GM06990 (cell line): ENCODE data around the gene COL4A1.

ENCODE experiments used
- DNase-seq: peaks from one replicate; pipeline ENCODE4 v3.0.0-alpha.2; 2011; ENCODE audit not compliant: insufficient read length; ENCODE audit errors: extremely low read depth
- H3K27me3 ChIP-seq: replicated peaks from 2 replicates; pipeline ENCODE4 v1.6.0; 2011; ENCODE audit warnings: low read length; ENCODE audit not compliant: control insufficient read depth, insufficient read depth
- H3K36me3 ChIP-seq: 2 replicates; pipeline ENCODE4 v1.5.1; 2011; ENCODE audit warnings: low read length; ENCODE audit not compliant: control insufficient read depth, insufficient read depth
- H3K4me3 ChIP-seq: replicated peaks from 2 replicates; pipeline ENCODE4 v1.5.1; 2011; ENCODE audit warnings: low read depth, mild to moderate bottlenecking, control low read depth, low read length
- CTCF ChIP-seq: IDR thresholded peaks from 2 replicates; pipeline ENCODE4 v1.5.1; 2011; ENCODE audit warnings: low read length, control low read depth, mild to moderate bottlenecking, inconsistent platforms; ENCODE audit not compliant: insufficient read depth, poor library complexity, severe bottlenecking

Gene COL4A1

GRCh38 chr13:110348309-110349105, 41.5 kb upstream of the COL4A1 start:
- no peaks in the 10 kb centered on the region; the same call in 1 of the 2 replicates for H3K27me3 ChIP-seq
- no peak overlapping the region for H3K4me3 ChIP-seq
- TF ChIP-seq CTCF, result no peak
- no peak for DNase-seq
- H3K36me3 ChIP-seq, result no peaks in the 10 kb centered on the region

- no peak for DNase-seq
- Histone ChIP-seq H3K27me3 (no peaks in the 10 kb centered on the region; the same call in 1 of the 2 replicates), H3K4me3 (no peak overlapping the region), H3K36me3 (no peaks in the 10 kb centered on the region)
- no peak for TF ChIP-seq CTCF
These were observed 40.8 kb upstream of the COL4A1 start for GRCh38 chr13:110347535-110348308.

GRCh38 chr13:110347088-110347487, 40.1 kb upstream of the COL4A1 start:
- DNase-seq, result no peak
- Histone ChIP-seq H3K4me3 (no peak overlapping the region), H3K36me3 (no peaks in the 10 kb centered on the region), H3K27me3 (no peaks in the 10 kb centered on the region; the same call in 1 of the 2 replicates)
- no peak for TF ChIP-seq CTCF

- H3K4me3 ChIP-seq, result no peak overlapping the region
- TF ChIP-seq CTCF, result no peak
- no peaks in the 10 kb centered on the region; the same call in 1 of the 2 replicates for H3K27me3 ChIP-seq
- no peak for DNase-seq
- H3K36me3 ChIP-seq, result no peaks in the 10 kb centered on the region
These were observed 39.7 kb upstream of the COL4A1 start for GRCh38 chr13:110346661-110347067.

GRCh38 chr13:110345701-110346100, 38.7 kb upstream of the COL4A1 start:
- no peaks in the 10 kb centered on the region for H3K36me3 ChIP-seq
- no peak overlapping the region for H3K4me3 ChIP-seq
- no peak for DNase-seq
- TF ChIP-seq CTCF, result no peak
- no peaks in the 10 kb centered on the region; the same call in 1 of the 2 replicates for H3K27me3 ChIP-seq
